GM18498 (cell line): ENCODE data around the gene ERC2.

ENCODE experiments used
- ATAC-seq: cut with Tn5 transposase; IDR thresholded peaks from one replicate; pipeline ENCODE4 v1.9.1; 2021; ENCODE audit warnings: mild to moderate bottlenecking, moderate library complexity; ENCODE audit not compliant: unreplicated experiment

ERC2 gene

GRCh38 chr3:56260262-56260661 is 208.0 kb downstream of the ERC2 start:
- ATAC-seq, result no peak

- ATAC-seq, result no peak
Measured at GRCh38 chr3:56257826-56258225, 210.4 kb downstream of the ERC2 start.

GRCh38 chr3:56254835-56255234 is 213.4 kb downstream of the ERC2 start:
- no peak for ATAC-seq

- no peak for ATAC-seq
Measured at GRCh38 chr3:56253941-56254665, 214.2 kb downstream of the ERC2 start.

DNA sequence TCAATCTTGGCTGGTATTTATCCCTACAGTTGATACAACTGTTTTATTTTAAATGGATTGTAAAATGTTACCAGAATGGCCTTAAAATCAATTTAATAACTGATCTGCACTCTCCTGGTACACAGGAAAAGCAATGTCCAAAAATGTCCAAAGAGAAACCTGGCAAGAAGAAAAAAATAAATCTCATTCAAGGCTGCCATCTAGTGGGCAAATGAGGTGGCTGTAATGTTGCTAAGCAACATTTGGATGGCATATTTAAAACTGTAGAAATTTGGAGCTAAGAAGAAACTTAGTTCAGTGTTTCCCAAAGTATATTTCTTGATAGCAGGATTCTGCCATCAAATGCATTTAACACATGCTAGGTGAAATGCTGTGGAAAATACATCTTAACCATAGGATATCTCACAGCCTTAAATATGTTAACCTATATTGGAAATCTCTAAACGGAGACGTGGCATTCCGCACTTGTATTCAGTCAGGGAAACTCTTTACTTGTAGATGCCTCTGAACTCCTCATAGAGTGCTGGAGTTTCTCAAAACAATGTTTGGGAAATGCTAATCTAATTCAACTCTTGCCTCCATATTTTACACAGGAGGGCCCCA is 216.8 kb downstream of the ERC2 start:
- no peak for ATAC-seq

DNA sequence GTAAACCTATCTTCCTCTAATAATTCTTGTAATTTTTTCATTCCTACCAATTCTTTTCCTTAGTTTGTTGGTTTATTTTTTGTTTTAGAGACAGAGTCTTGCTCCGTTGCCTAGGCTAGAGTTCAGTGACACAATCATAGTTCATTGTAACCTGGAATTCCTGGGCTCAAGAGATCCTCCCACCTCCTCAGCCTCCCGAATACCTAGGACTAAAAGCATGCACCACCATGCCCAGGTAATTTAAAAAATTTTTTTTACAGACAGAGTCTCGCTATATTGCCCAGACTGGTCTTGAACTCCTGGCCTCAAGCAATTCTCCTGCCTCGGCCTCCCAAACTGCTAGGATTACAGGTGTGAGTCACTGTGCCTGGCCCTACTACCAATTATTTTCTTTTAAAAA is 220.2 kb downstream of the ERC2 start:
- no peak for ATAC-seq

DNA sequence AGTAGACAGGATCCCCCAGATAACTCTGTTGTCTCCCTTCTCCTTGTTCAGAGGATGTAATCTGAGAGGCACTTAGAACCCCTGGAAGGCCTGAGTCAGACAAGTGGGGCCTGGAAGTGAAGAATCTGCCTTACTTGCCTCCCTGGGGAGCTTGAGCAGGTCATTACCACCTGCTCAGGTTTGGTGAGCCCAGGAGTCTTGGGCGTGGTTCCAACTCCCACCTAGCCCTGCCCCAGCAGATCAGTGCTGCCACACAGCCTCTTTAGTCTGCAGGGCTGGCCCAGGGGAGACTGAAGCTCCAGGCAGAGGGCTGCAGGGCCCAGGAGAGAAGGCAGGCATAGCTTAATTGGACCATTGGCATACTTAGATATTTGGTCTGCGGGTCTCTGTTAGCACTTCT is 230.0 kb downstream of the ERC2 start:
- ATAC-seq, result no peak

- no peak for ATAC-seq
Measured at GRCh38 chr3:56233742-56234141, 234.5 kb downstream of the ERC2 start.

DNA sequence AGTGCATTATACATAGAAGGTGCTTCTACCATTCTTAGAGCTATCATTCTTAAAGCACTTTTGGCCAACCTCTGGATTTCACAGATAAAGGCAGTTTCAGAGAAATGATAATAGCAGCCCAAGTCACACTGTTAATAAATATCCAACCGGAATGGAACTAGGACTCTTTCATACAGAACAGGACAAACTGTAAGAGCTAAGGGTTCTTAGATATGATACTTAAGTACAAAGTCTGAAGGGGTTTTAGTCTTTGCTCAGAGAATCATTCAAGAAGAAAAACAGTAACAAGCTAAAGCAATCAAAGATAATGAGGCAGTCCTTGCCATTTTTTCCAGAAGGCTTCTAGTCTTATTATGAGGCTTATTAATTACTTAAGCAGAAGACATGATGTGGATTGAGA is 239.0 kb downstream of the ERC2 start:
- no peak for ATAC-seq

- ATAC-seq, result no peak
Measured at GRCh38 chr3:56222866-56223265, 245.4 kb downstream of the ERC2 start.

- ATAC-seq, result no peak
Measured at GRCh38 chr3:56219894-56220805, 248.1 kb downstream of the ERC2 start.

DNA sequence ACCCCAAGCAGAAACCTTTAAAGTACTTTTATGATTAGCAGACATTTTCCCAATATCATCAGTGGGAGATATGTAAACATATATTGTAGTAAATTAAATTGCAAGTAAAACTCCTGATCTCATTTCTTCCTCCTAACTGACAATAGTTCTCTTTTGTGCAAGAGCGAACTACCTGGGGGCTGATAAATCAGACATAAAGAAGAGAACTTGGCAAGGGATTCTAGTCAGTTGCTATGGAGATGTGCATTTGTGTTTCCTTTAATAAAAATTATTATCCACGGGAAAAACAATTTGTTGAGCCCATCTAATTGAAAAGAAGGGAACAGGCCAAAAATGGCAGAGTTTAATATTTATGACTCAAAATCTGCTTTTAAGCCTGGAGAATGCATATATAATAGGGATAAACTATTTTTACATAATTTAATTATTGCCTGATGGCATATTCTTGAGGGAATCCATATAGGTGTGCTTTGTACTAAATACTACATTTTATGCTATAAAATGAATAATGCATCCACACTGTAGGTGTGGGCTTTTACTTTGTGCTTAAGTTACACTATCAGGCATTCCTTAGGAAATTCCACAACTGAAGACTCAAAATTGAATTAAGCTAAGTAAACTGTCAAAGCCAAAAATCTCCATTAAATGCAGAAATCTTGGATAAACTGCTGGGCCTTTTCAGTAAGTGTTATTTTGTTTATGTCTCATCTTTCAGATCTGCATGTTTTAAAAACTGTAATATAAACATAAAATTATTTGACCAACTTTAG is 258.1 kb downstream of the ERC2 start:
- ATAC-seq, result no peak

DNA sequence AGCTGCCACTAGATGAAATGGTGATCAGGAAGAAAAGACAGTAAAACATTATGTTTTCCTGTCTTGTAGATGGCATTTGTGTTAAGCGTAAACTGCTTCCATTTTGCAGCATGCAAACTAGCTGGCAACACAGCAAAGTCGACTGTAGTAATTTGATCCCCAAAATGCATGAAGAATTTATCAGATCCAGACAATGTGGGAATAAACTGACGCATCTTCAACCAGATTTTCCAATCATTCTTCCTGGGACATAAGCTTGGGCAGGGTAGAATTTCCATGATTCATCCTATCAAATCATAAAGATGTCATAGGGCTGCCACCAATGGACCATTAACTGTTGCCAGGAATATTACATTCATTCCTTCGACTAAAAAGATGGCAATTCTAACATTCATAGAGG is 260.3 kb downstream of the ERC2 start:
- no peak for ATAC-seq

DNA sequence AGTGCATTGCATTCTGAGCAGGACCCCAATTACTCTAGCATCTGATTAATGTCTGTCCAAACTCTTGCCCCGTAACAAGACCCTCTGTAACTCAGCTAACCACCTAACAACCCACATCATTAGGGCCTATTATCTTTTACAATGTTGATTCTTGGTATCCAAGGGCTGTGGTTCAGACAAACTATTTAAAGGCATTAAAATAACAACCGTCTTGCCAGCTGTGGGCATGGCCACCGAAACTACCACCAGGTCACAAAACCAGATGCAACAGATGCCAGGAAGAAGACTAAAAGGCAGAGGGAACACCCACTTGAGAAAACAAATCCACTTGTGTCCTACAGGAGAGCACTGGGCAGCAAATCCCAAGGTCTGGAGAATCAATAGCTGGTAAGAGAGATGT is 262.9 kb downstream of the ERC2 start:
- no peak for ATAC-seq

- no peak for ATAC-seq
Measured at GRCh38 chr3:56202997-56203396, 265.3 kb downstream of the ERC2 start.

GRCh38 chr3:56201407-56201806 is 266.9 kb downstream of the ERC2 start:
- ATAC-seq, result no peak

DNA sequence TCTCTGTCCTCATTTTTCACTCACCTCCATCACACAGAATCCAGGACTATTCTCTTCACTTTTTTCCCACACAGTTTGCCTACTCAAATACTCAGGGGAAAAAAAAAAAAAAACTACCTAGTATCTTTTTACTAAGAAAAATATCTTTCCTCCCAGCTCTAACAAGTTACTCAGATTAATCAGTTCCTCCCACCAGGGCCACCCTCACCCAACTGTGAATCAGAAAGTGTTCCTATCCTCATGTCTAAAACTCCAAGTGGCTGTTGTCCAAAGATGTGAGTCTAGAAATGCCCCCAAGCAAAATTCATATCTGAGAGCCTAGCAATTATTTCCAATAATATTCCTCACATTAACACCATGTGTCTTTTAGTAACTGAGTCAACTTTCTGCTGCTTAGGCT is 268.0 kb downstream of the ERC2 start:
- ATAC-seq, result no peak

DNA sequence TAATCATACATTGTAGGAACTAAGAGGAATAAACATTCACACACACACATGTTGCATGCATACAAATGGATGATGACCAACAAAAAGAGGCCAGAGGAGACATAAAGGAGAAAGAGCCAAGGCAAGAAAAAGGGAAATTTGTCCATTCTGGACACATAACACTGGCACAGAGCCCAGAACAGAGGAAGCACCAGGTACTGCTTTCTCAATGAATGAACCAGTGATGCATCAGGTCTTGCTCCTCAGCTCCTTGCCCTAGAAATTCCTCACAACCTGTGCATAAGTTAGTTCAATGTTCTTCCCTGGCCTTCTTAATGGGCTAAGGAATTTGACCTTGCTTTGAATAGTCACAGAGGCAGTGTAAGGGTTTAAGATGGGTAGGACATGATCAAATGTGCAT is 270.3 kb downstream of the ERC2 start:
- ATAC-seq, result no peak

GRCh38 chr3:56197259-56197965 is 270.9 kb downstream of the ERC2 start:
- no peak for ATAC-seq

GRCh38 chr3:56196700-56197099 is 271.6 kb downstream of the ERC2 start:
- ATAC-seq, result no peak
